8988T (cell line): ENCODE results near the gene CLRN3.
A peak's percentile ranks its signal among the peaks of the same experiment; 100 is the strongest.

Experiments
- DNase-seq: peaks from one replicate; pipeline ENCODE4 v3.0.0; 2011

CLRN3 gene

DNA sequence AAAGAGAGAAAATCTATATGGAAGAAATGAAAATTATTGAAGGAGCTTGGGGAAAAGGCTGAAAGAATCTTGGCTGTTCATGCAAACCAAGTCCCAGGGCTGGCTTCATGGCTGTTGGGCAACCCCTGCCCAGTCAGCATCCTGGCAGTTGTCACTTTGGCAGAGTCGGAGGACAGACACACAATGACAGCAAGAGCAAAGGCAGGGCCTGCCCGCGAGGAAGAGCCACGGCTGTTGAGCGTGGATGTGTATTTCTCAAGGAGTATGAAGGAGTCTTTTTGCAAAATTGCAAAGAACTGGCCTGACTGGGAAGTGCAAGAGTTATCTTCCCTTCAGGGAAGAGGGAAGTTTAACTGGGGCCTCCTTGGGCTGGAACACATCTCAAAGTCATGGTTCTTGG, 25.8 kb upstream of the CLRN3 start:
- no peak for DNase-seq

DNA sequence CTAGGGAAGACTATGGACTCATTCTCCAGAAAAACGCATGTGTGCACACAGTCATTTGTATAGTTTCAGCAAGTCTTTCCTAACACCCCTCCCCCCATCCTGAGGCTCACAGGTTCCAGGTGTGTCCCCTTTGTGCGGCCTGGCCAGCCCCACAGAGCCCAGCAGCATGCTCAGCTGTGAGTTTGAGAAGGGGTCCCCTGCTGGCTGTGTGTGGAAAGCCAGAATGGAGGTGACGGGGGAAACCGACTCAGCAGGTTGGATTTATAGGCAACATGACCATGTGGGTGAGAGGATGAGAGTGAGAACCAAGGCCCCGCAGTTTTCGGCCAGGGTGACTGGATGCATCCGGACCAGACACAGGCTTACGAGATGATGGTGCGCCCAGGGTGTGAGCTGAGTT, 24.1 kb upstream of the CLRN3 start:
- DNase-seq, result no peak

DNA sequence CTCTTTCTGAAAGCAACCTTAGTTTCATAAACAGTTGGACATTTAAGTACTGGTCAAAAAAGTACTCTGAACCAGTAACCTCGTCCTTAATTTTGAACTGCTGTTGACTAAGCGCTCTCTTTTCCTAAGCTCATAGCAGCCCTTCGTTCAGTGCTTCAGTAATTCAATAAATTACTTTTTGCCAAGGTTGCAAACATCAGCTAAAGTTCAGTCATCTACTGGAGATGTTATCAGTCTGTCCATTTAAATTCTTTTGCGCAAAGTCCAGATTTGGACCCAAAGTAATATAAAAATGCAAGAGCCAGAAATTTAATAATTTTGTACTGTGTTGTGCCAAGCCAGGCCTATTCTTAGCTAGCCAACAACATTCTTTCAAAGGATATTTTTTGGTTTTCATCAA, 22.6 kb upstream of the CLRN3 start:
- DNase-seq, result no peak

DNA sequence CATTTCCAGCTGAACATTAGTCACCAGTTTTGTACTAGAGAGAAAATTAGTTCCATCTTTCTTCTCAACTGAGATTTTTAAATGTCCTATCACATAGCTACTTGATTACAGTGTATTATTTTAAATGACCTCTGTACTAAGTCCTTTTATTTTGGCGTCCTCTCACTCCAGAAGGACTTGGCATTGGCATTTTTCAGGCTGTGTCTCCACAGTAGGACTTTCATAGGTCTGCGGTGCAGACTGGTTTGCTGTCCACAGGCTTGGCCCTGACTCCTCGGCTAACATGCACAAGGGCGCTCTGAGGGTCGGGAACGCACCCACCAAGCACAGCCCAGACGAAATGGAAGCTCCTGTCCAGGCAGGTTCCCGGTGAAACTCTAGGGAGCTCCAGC, 20.6 kb upstream of the CLRN3 start:
- DNase-seq, result no peak

DNA sequence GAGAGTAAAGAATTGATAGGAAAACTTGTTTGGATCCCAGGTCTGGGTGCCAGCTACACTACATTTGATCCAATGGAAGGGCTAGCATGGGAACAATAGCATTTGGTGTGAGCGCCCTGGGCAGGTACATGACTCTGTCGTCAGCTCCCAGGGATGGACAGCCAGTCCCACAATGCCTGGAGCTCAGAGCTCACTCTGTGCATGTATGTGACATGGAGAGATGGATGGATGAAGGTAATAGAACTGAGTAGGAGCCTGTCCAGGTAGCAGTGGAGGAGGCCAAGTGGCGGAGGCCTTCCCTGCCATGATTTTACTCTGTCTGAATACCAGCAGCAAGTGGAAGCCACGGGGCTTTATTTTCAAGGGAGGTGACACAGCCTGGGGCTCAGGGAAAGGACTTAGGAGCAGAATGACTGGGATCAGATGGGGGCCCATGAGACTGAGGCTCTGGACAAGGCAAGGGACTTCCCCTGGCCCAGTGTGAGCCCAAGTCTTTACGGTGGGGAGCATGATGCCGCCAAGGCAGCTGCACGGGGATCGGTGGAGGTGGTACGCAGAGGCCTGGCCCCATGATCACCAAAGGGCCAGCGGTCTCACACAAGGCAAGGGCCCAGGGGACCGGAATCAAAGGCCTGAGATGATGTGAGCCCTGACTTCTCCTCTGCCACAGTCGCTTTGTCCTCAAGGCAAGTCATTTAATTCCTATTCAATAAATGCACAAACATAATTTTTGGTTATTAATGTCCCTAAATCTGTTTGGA, 20.0 kb upstream of the CLRN3 start:
- no peak for DNase-seq

DNA sequence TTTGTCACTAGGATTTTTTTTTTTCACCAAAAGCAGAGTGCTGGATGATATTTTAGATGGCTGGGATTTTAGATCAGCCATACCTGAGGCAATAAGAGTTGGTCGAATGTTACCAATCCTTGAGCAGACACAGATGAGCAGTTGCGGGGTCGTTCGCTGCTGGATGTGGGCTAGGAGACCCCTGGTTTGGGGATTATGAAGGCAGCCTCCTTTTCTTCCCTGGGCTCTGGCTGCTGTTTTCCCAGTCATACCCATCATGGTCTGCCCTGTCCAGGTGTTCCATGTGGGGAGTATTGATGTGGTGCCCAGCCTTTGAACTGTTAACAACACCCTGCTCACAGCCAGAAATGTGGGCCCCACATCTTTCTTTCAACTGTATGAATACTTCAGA, 19.1 kb upstream of the CLRN3 start:
- DNase-seq, result no peak

DNA sequence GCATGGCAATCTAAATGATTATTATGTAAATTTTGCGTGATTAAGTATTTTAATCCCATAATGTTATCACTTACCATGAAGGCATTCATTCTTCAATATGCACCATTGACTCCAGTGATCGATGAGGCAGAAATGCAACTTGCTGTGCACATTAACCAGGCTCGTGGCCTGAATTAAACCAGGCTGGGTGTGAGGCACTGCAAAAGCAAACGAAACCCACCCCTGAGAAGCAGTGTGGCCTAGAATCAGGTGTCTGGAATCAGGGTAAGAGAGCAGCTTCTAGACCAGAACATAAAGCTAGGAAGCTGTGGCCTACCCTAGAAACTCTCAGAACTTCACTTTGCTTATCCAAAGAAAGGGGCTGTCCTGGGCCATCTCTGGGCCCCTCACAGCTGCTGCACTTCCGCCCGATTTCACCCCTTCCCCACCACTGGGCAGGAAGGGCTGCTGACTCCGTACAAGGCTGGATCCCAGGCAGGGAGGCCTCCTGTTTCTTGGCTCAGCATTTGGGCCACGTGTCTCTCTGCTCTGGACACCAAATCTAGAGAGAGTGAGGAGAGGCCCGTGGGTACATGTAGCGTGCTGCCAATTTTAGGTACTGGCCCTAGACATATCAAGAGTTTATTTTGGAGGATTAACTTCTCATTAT, 18.6 kb upstream of the CLRN3 start:
- no peak for DNase-seq

DNA sequence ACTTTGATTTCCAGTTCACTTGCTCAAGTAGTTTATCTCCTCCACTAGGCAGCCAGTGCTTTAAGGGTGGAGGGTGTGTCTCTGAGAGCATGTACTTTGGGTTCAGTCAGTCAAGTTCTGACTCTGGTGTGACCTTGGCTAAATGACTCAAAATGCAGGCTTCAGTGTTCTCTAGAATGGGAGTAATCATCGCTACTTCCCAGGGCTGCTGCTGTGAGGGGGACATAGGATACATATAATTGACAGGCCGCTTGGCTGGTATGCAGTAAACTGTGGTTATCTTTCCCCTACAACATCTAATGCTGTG, 17.7 kb upstream of the CLRN3 start:
- no peak for DNase-seq

DNA sequence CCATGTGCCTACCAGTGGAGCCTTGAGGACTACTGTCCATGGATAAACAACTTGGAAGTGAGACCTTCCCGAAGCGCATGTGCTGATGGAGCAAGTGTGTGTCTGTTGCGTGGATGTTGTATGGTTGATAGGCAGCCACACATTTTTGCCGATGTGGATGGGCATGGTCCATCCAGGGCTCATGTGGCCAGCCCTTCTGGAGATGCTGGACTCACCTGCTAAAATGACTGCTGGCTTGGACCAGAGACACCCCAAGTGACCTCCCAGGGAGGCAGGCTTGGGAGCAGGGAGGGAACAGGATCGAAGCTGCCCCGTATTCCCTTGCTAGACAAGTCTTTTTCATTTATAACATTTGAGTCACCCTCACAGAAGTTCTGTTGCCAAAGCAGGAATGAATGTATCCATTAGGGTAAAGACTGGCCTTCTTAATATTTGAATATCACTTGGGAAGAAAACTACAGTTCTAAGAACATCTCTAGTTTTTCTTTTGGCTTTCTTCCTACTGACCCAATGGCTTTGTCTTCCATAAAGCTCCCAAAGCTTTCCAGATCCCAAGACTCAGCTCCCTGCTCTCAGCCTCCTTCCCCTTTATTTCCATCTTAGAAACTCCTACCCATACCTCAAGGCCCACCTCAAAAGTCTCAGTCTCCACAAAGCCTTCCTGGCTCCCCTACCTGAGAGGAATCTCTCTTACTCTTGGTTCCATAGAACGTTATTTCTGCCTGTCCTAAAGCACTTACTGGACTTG, 17.1 kb upstream of the CLRN3 start:
- DNase-seq, result no peak

DNA sequence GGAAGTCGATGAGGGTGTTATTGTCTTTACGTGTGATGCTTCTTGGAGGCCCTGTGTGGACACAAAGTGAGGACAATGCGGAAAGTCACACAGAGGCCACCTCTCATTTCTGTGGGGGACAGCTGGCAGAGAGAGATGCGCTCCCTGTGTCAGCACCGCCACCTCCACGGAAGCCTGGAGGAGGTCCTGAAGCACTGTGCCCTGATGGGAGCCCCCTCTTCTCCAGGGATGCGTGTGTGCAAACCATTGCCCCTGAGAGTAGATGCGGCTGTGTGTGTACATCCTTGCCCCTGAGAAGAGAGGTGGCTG, 16.2 kb upstream of the CLRN3 start:
- no peak for DNase-seq

DNA sequence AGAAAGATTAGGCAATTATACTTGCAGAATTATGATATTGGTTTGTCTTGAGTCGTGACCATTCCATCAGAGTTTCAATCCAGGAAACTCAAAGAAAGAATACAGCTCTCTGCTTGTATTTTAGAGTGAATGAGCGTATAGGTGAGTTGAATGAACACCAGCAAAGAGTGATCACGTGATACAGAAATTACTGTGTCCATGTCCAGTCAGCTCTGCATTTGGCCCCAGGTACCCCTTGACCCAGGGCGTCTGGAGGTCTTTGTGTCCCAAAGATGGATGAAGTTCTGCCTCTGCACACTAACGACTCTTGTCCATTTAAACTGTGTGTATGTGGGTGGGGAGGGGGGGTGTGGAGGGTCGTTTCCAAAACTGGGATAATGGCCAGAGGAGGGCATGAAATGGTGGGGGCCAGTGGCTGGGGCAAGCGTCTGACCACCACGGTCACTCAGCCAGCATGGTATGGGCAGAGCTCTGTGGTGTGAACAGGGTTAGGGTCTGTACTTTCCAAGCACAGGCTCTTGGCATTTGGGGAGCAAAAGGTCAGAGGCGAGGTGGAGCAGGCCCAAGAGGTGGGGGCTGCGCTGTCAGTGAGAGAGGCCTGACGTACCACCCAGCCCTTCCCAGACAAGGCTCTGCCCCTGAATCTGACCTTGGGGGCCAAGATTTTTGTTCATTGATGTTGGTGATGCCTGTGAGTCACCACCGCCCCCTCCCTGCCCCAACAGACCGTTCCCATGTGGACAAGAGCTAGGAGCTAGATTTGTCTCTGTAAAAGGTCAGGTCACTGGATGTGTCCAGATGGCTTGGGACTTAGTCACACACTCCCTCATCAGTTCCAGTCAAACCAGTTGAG, 15.6 kb upstream of the CLRN3 start:
- DNase-seq, result no peak

DNA sequence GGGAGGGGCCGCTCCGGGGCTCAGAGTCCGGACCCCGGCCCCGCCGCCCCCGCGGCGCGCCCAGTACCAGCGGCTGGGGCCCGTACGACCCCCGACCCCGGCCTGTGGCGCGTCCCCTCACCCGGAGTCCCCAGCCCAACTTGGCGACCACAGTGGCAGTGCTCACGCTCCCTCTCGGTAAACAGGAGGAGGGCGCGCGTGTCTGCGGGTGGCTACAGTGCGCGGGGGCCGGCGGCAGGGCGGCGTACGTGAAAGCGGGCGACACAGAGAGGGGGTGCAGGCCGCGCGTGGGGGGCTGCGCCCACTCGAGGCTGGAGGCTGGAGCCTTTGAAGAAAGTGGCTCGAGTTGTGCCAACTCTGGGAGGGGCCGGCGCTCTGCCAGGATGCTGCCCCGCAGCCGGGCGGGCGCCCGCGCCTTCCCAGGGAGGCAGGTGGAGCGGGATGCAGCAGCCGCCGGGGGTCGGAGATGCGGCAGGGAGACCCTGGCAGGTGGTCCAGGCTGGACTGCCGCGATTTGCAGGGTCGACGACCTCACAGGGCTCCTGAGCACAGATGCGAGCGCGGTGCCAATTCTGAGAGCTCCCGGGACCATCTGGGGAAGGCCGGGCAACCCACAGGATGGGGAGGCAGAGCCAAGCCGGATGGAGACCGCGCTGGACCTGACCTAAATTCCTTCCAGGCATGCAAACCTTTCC, 14.8 kb upstream of the CLRN3 start:
- DNase-seq, result no peak

DNA sequence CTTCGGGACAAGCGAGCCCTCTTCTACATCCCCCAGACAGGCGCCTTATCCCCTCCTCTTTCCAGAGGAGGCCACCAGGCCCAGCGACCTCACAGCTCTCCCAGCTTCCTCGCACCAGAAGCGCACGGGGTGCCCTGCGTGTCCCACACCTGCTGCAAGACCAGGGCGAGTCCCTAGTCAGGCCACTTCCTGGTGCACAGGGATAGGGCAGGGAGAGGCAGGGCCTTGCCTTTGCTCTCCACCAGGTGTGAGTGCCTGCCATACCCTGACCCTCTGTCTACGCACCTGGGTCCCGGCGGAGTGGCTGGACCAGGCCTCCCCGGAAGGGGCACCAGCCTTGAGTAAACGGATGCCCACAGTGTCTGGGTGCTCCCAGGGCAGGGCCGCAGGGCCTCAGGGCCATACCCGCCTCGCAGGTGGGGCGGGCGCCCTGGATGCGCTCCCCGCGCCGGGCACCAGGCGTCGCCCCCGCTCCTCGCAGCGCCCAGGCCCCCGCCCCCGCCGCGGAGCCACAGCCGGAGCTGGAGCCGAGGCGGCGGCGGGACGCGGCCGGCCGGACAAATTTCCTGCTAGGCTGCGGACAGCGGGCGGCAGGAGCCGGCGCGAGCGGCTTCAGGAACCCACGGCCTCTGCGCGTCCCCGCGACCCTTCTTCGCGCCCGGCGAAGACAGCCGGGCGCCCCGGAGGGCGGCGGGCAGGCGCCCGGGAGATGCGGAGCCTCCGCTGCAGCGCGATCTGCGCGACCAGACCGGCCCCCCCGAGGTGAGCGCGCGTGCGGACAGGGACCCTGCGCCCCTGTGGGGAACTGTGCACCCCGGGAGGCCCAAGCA, 14.0 kb upstream of the CLRN3 start, which contains the start of gene PTPRE:
Gene PTPRE, plus strand, starts transcription at position 556 of the 830 bp plus-strand sequence. CDS start 133,779 bp downstream, outside the sequence.
- DNase-seq, result peak; percentile 82

DNA sequence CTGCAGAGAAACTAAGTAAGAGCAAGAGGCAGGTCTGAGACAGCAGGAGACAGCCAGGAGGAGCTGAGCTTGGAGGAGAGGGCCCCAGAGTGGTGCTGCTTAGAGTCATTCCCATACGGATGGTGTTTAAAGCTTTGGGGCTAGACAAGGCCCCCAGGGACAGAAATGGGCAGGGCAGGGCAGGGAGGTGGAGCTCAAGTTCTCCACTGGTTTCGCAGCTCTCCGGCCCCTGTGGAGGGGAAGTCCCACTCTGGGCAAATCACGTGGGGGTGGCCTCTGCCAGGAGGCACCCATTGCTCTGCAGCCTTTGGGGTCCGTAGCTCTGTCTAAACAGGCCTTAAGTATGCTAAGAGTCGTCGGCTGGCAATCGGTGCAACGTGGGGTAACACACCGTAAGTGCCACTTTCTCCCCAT, 13.1 kb upstream of the CLRN3 start:
- DNase-seq, result no peak

DNA sequence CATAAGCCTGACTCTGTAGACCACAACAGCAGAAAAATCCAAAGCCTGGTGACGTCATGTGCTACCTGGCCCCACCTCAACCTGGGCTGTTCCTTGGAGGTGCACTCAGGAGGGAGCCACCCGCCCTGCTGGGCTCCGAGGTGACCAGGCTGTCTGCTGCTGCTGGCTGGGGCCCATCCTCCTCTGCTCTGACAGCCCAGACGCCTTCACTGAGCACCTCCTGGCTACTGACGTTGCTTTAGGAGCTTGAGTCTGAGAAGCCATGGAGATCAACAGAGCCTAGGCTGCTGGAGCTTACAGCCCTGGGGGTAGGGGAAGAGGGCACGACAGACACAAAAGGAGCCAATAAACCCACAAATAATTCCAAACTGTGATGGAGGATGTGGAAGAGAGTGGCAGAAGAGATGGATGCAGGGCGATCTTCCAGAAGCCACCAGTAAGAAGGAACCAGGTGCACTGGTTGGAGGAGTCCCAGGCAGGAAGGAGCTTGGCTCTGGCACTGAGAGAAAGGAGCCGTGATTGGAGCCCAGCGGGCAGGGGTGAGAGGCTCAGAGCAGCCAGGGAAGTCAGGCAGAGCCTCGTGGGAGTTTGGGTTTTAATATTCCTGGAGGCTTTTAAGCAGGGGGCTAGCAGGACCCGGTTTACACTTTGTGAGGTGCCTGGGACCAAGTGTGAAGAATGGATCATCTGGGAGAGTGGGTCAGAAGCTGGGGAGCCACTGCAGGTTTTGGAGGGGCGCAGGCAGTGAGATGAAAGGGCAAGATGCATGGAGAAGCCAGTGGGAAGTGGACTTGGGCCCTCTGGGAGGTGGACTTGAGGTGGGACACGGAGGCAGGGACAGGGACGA, 12.5 kb upstream of the CLRN3 start:
- no peak for DNase-seq

DNA sequence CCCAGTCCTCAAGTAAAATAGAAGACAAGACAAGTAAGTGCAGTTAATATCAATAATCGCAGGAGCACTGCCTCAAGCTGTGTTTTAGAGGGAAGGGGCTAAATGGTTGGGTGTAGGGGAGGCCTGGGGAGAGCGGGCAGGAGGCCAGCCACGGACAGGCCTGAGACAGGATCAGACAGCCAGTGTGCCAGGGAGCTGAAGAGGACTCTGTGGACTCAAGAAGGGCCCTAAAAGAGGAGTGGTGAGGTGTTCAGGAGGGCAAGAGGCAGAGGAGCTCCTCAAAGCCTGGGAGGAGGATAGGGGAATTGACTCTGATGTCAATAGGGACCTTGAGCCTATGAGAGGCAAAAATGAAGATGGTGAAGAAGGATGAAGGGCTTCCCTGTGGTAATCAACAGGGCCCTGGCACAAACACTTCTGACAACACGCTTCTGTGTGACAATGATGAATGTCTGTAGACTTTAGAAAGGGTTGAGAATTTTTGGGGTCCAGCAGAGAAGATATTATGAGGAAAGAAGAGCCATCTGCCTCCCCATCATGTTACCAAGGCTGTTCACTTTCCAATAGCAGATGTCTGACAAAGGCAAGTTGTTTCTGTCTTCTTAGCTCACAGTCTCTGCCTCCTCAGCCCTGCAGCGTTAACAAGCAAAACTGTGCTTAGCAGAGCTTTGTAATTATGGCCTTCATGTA, 11.7 kb upstream of the CLRN3 start:
- no peak for DNase-seq

DNA sequence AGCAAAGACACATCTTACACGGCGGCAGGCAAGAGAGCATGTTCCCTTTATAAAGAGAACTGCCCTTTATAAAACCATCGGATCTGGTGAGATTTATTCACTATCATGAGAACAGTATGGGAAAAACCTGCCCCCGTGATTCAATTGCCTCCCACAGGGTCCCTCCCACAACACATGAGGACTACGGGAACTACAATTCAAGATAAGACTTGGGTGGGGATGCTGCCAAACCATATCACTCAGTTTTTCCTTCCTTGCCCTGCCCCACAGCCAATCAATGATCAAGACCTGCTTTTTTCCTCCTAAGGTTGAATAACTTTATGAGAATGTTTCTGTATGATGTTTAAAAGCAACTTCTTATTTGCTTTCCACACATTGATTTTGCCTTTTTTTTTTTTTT, 11.0 kb upstream of the CLRN3 start:
- DNase-seq, result no peak

DNA sequence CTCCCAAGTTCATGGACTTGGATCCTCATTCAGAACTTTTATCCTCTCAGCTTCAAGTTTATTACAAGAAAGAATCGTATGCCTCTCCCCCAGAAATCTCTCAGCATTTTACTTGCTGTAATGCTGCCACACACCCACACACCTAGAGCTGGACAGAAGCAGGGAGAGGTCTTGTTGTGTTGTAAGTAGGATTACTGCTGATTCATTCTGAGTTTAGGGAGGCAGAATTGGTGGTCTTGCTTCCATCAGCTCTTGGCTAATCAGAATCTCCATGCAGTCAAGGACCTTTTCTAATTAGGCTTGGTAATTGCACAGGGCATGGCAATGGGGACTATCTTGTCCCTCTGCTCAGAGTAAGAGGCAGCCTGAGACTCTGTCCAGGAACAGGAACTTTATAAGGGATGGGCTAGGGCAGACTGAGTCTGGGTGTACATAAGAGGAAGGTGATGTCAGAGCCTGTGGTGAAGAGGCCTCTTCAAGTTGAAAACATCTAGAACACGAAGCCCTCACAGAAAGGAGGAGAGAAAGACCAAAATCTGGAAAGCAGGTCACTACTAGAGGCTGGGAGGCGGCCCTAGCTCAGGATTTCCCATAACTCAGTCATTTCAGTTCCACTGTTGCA, 7.1 kb upstream of the CLRN3 start:
- no peak for DNase-seq

DNA sequence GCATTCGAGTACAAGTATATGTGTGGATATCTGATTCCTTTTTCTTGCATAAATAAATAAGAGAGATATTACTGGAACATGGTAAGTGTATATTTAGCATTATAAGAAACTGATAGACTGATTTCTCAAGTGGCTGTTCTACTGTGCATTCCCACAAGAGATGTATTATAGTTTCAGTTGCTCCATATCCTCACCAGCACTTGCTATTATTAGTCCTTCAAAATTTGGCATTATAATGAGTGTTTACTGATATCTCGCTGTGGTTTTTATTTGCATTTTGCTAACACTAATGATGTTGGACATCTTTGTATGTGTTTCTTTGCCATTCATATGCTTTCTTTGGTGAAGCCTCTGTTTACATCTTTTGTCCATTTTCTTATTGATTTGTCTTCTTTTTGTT, 4.4 kb upstream of the CLRN3 start:
- DNase-seq, result no peak

DNA sequence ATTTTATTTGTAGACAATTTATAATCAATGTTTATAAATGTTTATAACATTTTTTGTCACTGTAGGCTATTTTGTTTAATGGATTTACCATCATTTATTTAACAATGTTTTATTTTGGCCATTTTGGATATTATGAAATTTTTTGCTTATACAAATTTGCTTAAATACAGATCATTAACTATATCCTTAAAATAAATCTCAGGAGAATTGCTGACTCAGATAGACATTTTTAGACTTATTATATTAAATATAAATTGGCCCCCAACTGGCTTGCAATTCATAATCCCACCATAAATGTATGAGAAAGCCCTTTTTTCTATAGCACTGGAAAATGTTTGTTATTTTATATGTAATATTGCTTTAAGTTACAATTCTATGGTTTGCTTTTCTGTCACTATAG, 3.8 kb upstream of the CLRN3 start:
- DNase-seq, result no peak
